ENCODE measurements around the gene MOBP. TPM values are rescaled to one million over a fixed set of nuclear protein-coding genes. Genes with fewer than 3 reads are reported as not detected.
A peak's percentile ranks its signal among the peaks of the same experiment; 100 is the strongest.

MOBP gene
- polyA plus RNA-seq, 1 donor (not counting 4 experiments of a cell fraction or from before 2014, with no cell fraction given): not detected

GRCh38 chr3:39542588-39542988 is 75.1 kb downstream of the MOBP start:
- Histone ChIP-seq H3K4me1 (ENCODE audit: control insufficient read depth, extremely low read depth, insufficient read depth, low read length) (no peaks in the 10 kb centered on the region), H3K4me3 (ENCODE audit: control insufficient read depth in 2 of 3, extremely low read depth in 1 of 3, insufficient read depth in 2 of 3, low read depth in 1 of 3, low read length in 3 of 3) (no peak overlapping the region), H3K4me2 (ENCODE audit: control insufficient read depth, extremely low read depth, insufficient read depth, low read depth, low read length) (no peak overlapping the region), H3K9me1 (ENCODE audit: control insufficient read depth, extremely low read depth, insufficient read depth, low read length) (no peaks in the 10 kb centered on the region), H4K20me1 (ENCODE audit: control insufficient read depth, extremely low read depth, insufficient read depth, low read length) (no peaks in the 10 kb centered on the region), H3K27ac (ENCODE audit: control insufficient read depth, insufficient read depth, low read length) (no peak overlapping the region), H3K36me3 (ENCODE audit: control insufficient read depth in 2 of 2, extremely low read depth in 1 of 2, insufficient read depth in 2 of 2, low read length in 2 of 2) (no peaks in the 10 kb centered on the region), H3K9me3 (ENCODE audit: control insufficient read depth, low read depth, low read length) (no peaks in the 10 kb centered on the region), H2AFZ (ENCODE audit: control insufficient read depth, low read length) (no peak overlapping the region), H3K9ac (ENCODE audit: control insufficient read depth, extremely low read depth, insufficient read depth, low read length) (no peak overlapping the region), H3K27me3 (ENCODE audit: control insufficient read depth, extremely low read depth, insufficient read depth, low read length) (no peaks in the 10 kb centered on the region), H3K79me2 (ENCODE audit: control insufficient read depth, insufficient read depth, low read length) (no peaks in the 10 kb centered on the region)
- DNase-seq (ENCODE audit: low read depth, low spot score): no peak
- TF ChIP-seq EZH2 (IDR thresholded peaks at IDR 0.05; ENCODE audit: low read length) (no peak), CTCF (optimal IDR thresholded peaks at IDR 0.05 in 1 of 3, IDR thresholded peaks at IDR 0.05 in 1 of 3, conservative IDR thresholded peaks at IDR 0.05 in 1 of 3; ENCODE audit: extremely low read depth in 1 of 3, insufficient read depth in 2 of 3, low read length in 3 of 3) (no peak)
- dilution Hi-C loops (cut with MboI; ENCODE audit: extremely low pct_ligation_motif_present, low sequenced_read_pairs): no loop called here
- FAIRE-seq: no peak

GRCh38 chr3:39548282-39548681 is 80.8 kb downstream of the MOBP start:
- H3K9ac ChIP-seq (ENCODE audit: control insufficient read depth, extremely low read depth, insufficient read depth, low read length): no peak overlapping the region
- dilution Hi-C loops (cut with MboI; ENCODE audit: extremely low pct_ligation_motif_present, low sequenced_read_pairs): no loop called here
- H3K9me3 ChIP-seq (ENCODE audit: control insufficient read depth, low read depth, low read length): no peaks in the 10 kb centered on the region
- no peak overlapping the region for H3K4me2 ChIP-seq (ENCODE audit: control insufficient read depth, extremely low read depth, insufficient read depth, low read depth, low read length)
- no peaks in the 10 kb centered on the region for H3K36me3 ChIP-seq (ENCODE audit: control insufficient read depth in 2 of 2, extremely low read depth in 1 of 2, insufficient read depth in 2 of 2, low read length in 2 of 2)
- FAIRE-seq (no peak), DNase-seq (ENCODE audit: low read depth, low spot score) (peak; percentile 13)
- H3K4me1 ChIP-seq (ENCODE audit: control insufficient read depth, extremely low read depth, insufficient read depth, low read length): no peaks in the 10 kb centered on the region
- TF ChIP-seq EZH2 (IDR thresholded peaks at IDR 0.05; ENCODE audit: low read length) (no peak), CTCF (optimal IDR thresholded peaks at IDR 0.05 in 1 of 3, IDR thresholded peaks at IDR 0.05 in 1 of 3, conservative IDR thresholded peaks at IDR 0.05 in 1 of 3; ENCODE audit: extremely low read depth in 1 of 3, insufficient read depth in 2 of 3, low read length in 3 of 3) (no peak)
- H2AFZ ChIP-seq (ENCODE audit: control insufficient read depth, low read length): no peak overlapping the region
- H4K20me1 ChIP-seq (ENCODE audit: control insufficient read depth, extremely low read depth, insufficient read depth, low read length): no peaks in the 10 kb centered on the region
- no peaks in the 10 kb centered on the region for H3K27me3 ChIP-seq (ENCODE audit: control insufficient read depth, extremely low read depth, insufficient read depth, low read length)
- no peaks in the 10 kb centered on the region for H3K79me2 ChIP-seq (ENCODE audit: control insufficient read depth, insufficient read depth, low read length)
- no peak overlapping the region for H3K4me3 ChIP-seq (ENCODE audit: control insufficient read depth in 2 of 3, extremely low read depth in 1 of 3, insufficient read depth in 2 of 3, low read depth in 1 of 3, low read length in 3 of 3)
- no peak overlapping the region for H3K27ac ChIP-seq (ENCODE audit: control insufficient read depth, insufficient read depth, low read length)
- no peaks in the 10 kb centered on the region for H3K9me1 ChIP-seq (ENCODE audit: control insufficient read depth, extremely low read depth, insufficient read depth, low read length)
